ENCODE results near the gene REV3L. TPM values are rescaled to one million over a fixed set of nuclear protein-coding genes. Genes with fewer than 3 reads are reported as not detected.

The REV3L gene
- total RNA-seq, 1 donor, result 54.8 TPM

GRCh38 chr6:111445861-111446267 is 37.2 kb downstream of the REV3L start:
- no peak for TF ChIP-seq CTCF (IDR thresholded peaks at IDR 0.05; ENCODE audit: insufficient read depth, low read depth, low read length)
- DNase-seq (ENCODE audit: low read depth), result no peak
- no peak overlapping the region for H3K4me3 ChIP-seq (ENCODE audit: low read depth, low read length)

- H3K4me3 ChIP-seq (ENCODE audit: low read depth, low read length), result no peak overlapping the region
- DNase-seq (ENCODE audit: low read depth), result no peak
- no peak for TF ChIP-seq CTCF (IDR thresholded peaks at IDR 0.05; ENCODE audit: insufficient read depth, low read depth, low read length)
Observed at GRCh38 chr6:111444794-111445193, 38.2 kb downstream of the REV3L start.

GRCh38 chr6:111441678-111442243 is 41.3 kb downstream of the REV3L start:
- no peak overlapping the region for H3K4me3 ChIP-seq (ENCODE audit: low read depth, low read length)
- no peak for DNase-seq (ENCODE audit: low read depth)
- no peak for TF ChIP-seq CTCF (IDR thresholded peaks at IDR 0.05; ENCODE audit: insufficient read depth, low read depth, low read length)

- H3K4me3 ChIP-seq (ENCODE audit: low read depth, low read length), result no peak overlapping the region
- no peak for DNase-seq (ENCODE audit: low read depth)
- TF ChIP-seq CTCF (IDR thresholded peaks at IDR 0.05; ENCODE audit: insufficient read depth, low read depth, low read length), result no peak
Observed at GRCh38 chr6:111439171-111439570, 43.8 kb downstream of the REV3L start.

- DNase-seq (ENCODE audit: low read depth), result no peak
- H3K4me3 ChIP-seq (ENCODE audit: low read depth, low read length), result no peak overlapping the region
- TF ChIP-seq CTCF (IDR thresholded peaks at IDR 0.05; ENCODE audit: insufficient read depth, low read depth, low read length), result no peak
Observed at GRCh38 chr6:111437573-111437972, 45.4 kb downstream of the REV3L start.

- no peak for DNase-seq (ENCODE audit: low read depth)
- H3K4me3 ChIP-seq (ENCODE audit: low read depth, low read length), result no peak overlapping the region
- TF ChIP-seq CTCF (IDR thresholded peaks at IDR 0.05; ENCODE audit: insufficient read depth, low read depth, low read length), result no peak
Observed at GRCh38 chr6:111432511-111432910, 50.5 kb downstream of the REV3L start.
